HG02970 (cell line): ENCODE results near the gene SLC39A8.

Experiments used
- ATAC-seq: cut with Tn5 transposase; IDR thresholded peaks from one replicate; pipeline ENCODE4 v1.9.1; 2021; ENCODE audit warnings: mild to moderate bottlenecking, moderate library complexity, moderate number of reproducible peaks; ENCODE audit not compliant: unreplicated experiment, low FRiP score

The SLC39A8 gene

GRCh38 chr4:102342404-102343074, 2.7 kb downstream of the SLC39A8 start:
- no peak for ATAC-seq

- ATAC-seq: no peak
Measured at GRCh38 chr4:102341201-102341600, 4.1 kb downstream of the SLC39A8 start.

- no peak for ATAC-seq
Measured at GRCh38 chr4:102339018-102339417, 6.3 kb downstream of the SLC39A8 start.

GRCh38 chr4:102338405-102338804, 6.9 kb downstream of the SLC39A8 start:
- ATAC-seq: no peak

- ATAC-seq: no peak
Measured at GRCh38 chr4:102335616-102336015, 9.7 kb downstream of the SLC39A8 start.

GRCh38 chr4:102334624-102335023, 10.7 kb downstream of the SLC39A8 start:
- no peak for ATAC-seq

GRCh38 chr4:102333787-102334186, 11.5 kb downstream of the SLC39A8 start:
- ATAC-seq: no peak

- no peak for ATAC-seq
Measured at GRCh38 chr4:102328045-102328444, 17.2 kb downstream of the SLC39A8 start.

GRCh38 chr4:102326951-102327350, 18.3 kb downstream of the SLC39A8 start:
- no peak for ATAC-seq

- ATAC-seq: no peak
Measured at GRCh38 chr4:102324730-102325129, 20.6 kb downstream of the SLC39A8 start.

- ATAC-seq: no peak
Measured at GRCh38 chr4:102322736-102323135, 22.5 kb downstream of the SLC39A8 start.

GRCh38 chr4:102321260-102321995, 23.9 kb downstream of the SLC39A8 start:
- ATAC-seq: no peak

- ATAC-seq: no peak
Measured at GRCh38 chr4:102319594-102319993, 25.7 kb downstream of the SLC39A8 start.

GRCh38 chr4:102318526-102318925, 26.8 kb downstream of the SLC39A8 start:
- no peak for ATAC-seq

GRCh38 chr4:102318105-102318504, 27.2 kb downstream of the SLC39A8 start:
- ATAC-seq: no peak

- no peak for ATAC-seq
Measured at GRCh38 chr4:102317459-102317858, 27.8 kb downstream of the SLC39A8 start.

- ATAC-seq: no peak
Measured at GRCh38 chr4:102316585-102316984, 28.7 kb downstream of the SLC39A8 start.

- ATAC-seq: no peak
Measured at GRCh38 chr4:102315532-102315931, 29.8 kb downstream of the SLC39A8 start.

- no peak for ATAC-seq
Measured at GRCh38 chr4:102312417-102312816, 32.9 kb downstream of the SLC39A8 start.

- no peak for ATAC-seq
Measured at GRCh38 chr4:102311912-102312311, 33.4 kb downstream of the SLC39A8 start.

GRCh38 chr4:102311407-102311806, 33.9 kb downstream of the SLC39A8 start:
- ATAC-seq: no peak
